CD4-positive, alpha-beta T cell (primary cell): ENCODE measurements around the gene TAAR6. TPM values are rescaled to one million over a fixed set of nuclear protein-coding genes. Genes with fewer than 3 reads are reported as not detected.

Source experiments
- ATAC-seq: fragments of 200-7000 bp; cut with Tn5 transposase; one replicate; pipeline ENCODE4 v1.10.0; 2022; ENCODE audit warnings: mild to moderate bottlenecking; ENCODE audit not compliant: poor library complexity
- CTCF ChIA-PET: fragments of 350-600 bp; sonication (Branson Sonifier 250); formaldehyde crosslinking; loops from one replicate; lab custom pipeline; 2021; ENCODE audit warnings: antibody characterized with exemption, inconsistent platforms; lab: Charles Lee
- POLR2A ChIA-PET: fragments of 350-600 bp; sonication (Branson Sonifier 250); formaldehyde crosslinking; loops from one replicate; lab custom pipeline; 2021; ENCODE audit warnings: antibody characterized with exemption, inconsistent platforms; lab: Charles Lee
- DNase-seq, 14 experiments: peaks; one replicate each; pipeline ENCODE4 v3.0.0-alpha.2; 2013 to 2020; ENCODE audit warnings: mixed read lengths in 2 of 14
- H3K27ac ChIP-seq, 2 donors: one replicate each; pipeline versions ENCODE4 v1.5.1 to v1.7.0; 2013; ENCODE audit warnings: low read length in 2 of 2, low read depth in 1 of 2, mild to moderate bottlenecking in 1 of 2
- H3K27me3 ChIP-seq, 2 experiments: 1 replicate in 1 of 2; 2 replicates in 1 of 2; pipeline versions ENCODE4 v1.6.1 to v1.7.0; 2013; ENCODE audit warnings: low read length in 2 of 2, control low read depth in 1 of 2, mild to moderate bottlenecking in 1 of 2, moderate library complexity in 1 of 2; ENCODE audit not compliant: insufficient read depth in 2 of 2, control insufficient read depth in 1 of 2
- H3K36me3 ChIP-seq: one replicate; pipeline ENCODE4 v1.6.1; 2013; ENCODE audit warnings: low read length, control low read depth; ENCODE audit not compliant: insufficient read depth
- H3K4me1 ChIP-seq: one replicate; pipeline ENCODE4 v1.6.1; 2013; ENCODE audit warnings: low read length, control low read depth; ENCODE audit not compliant: insufficient read depth
- H3K4me3 ChIP-seq: one replicate; pipeline ENCODE4 v1.5.1; 2013; ENCODE audit warnings: mild to moderate bottlenecking, low read length, moderate library complexity
- H3K9me3 ChIP-seq, 2 experiments: 1 replicate in 1 of 2; 2 replicates in 1 of 2; pipeline versions ENCODE4 v1.6.1 to v1.7.0; 2013; ENCODE audit warnings: low read length in 2 of 2, mild to moderate bottlenecking in 2 of 2, control low read depth in 1 of 2, moderate library complexity in 1 of 2; ENCODE audit not compliant: control insufficient read depth in 1 of 2, insufficient read depth in 1 of 2
- H3K27ac Mint-ChIP-seq: one replicate; pipeline ENCODE4 v1.8.0; 2020; ENCODE audit warnings: mixed read lengths
- H3K27me3 Mint-ChIP-seq: one replicate; pipeline ENCODE4 v1.8.0; 2021; ENCODE audit warnings: mixed read lengths
- H3K36me3 Mint-ChIP-seq: one replicate; pipeline ENCODE4 v1.8.0; 2021; ENCODE audit warnings: low read depth, mixed read lengths
- H3K4me1 Mint-ChIP-seq: one replicate; pipeline ENCODE4 v1.8.0; 2021; ENCODE audit warnings: low read depth, mixed read lengths
- H3K4me3 Mint-ChIP-seq: one replicate; pipeline ENCODE4 v1.8.0; 2020; ENCODE audit warnings: mild to moderate bottlenecking, mixed read lengths
- H3K9me3 Mint-ChIP-seq: one replicate; pipeline ENCODE4 v1.8.0; 2020; ENCODE audit warnings: mixed read lengths
- intact Hi-C, 2 experiments: fragments of 100-400 bp; cut with DNase I in 1 of 2; cut with micrococcal nuclease in 1 of 2; formaldehyde crosslinking; loops; one replicate each; pipeline versions ENCODE4 v1.15.1 to v1.9.0; 2023 to 2025; cut with DNase I, micrococcal nuclease
- total RNA-seq, 174 experiments: library from RNA in 2 of 174; stranded (reverse) in 2 of 174; gene quantifications; one replicate each; pipeline ENCODE4 v1.2.3 and lab custom pipeline; 2021 to 2026
- TF ChIP-seq, protein P1 (sequence below): fragments of 200-600 bp; IDR thresholded peaks from one replicate; pipeline ENCODE4 v1.8.0; 2022; ENCODE audit warnings: antibody characterized with exemption, mild to moderate bottlenecking

TAAR6 gene
- total RNA-seq, 2 experiments from 2014 or later = not detected

DNA sequence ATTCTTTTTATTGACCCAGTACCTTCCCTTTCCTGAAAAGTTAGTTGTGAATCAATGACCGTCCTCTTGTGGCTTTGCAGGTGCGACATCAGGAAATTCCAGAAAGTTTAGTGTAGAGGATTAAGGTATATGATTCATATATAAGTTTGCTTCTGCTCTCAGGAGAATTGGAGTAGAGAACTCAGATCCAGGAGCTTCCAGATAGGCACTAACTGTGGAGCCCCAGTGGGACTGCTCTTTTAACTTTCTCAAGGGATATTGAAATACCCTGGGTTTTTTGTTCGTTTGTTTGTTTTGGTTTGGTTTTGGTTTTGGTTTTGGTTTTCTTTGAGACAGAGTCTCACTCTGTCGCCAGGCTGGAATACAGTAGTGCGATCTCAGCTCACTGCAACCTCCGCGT is 44.4 kb downstream of the TAAR6 start:
- Mint-ChIP-seq H3K9me3 (no peaks in the 10 kb centered on the region), H3K4me3 (no peak overlapping the region), H3K4me1 (no peaks in the 10 kb centered on the region), H3K36me3 (no peaks in the 10 kb centered on the region), H3K27me3 (peaks cover 17% of the 10 kb centered on the region), H3K27ac (no peak overlapping the region)
- Histone ChIP-seq H3K4me3 (peak overlapping the region; percentile 15), H3K4me1 (no peaks in the 10 kb centered on the region), H3K27ac (no peak overlapping the region), H3K27me3 (no peaks in the 10 kb centered on the region), H3K36me3 (no peaks in the 10 kb centered on the region), H3K9me3 (no peaks in the 10 kb centered on the region)
- POLR2A ChIA-PET = no interaction called here
- CTCF ChIA-PET = no interaction called here
- no peak for ATAC-seq
- peak in 1 of 14 experiments; percentile 38 for DNase-seq
- intact Hi-C loops = no loop called here
- TF ChIP-seq, protein P1, sequence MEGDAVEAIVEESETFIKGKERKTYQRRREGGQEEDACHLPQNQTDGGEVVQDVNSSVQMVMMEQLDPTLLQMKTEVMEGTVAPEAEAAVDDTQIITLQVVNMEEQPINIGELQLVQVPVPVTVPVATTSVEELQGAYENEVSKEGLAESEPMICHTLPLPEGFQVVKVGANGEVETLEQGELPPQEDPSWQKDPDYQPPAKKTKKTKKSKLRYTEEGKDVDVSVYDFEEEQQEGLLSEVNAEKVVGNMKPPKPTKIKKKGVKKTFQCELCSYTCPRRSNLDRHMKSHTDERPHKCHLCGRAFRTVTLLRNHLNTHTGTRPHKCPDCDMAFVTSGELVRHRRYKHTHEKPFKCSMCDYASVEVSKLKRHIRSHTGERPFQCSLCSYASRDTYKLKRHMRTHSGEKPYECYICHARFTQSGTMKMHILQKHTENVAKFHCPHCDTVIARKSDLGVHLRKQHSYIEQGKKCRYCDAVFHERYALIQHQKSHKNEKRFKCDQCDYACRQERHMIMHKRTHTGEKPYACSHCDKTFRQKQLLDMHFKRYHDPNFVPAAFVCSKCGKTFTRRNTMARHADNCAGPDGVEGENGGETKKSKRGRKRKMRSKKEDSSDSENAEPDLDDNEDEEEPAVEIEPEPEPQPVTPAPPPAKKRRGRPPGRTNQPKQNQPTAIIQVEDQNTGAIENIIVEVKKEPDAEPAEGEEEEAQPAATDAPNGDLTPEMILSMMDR = no peak

DNA sequence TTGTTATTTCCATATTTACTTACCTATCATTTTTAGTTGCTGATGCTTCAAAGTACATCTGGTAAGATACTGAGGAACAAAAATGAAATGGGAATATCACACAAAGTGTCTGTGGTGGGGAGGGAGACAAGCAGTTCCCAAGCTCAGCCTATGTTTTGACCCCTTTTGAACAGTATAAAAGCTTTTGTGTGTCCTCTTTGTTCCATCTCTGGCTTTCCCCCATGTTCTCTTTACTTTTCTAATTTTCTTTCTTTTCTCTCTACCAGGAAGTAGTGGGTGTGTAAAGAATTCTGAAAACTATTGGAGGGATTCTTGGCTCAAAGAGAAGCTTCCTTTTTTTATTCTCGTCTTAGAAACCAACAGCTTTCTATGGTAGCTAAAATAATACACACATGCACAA is 46.6 kb downstream of the TAAR6 start:
- Mint-ChIP-seq H3K27me3 (peaks cover 17% of the 10 kb centered on the region), H3K4me1 (no peaks in the 10 kb centered on the region), H3K4me3 (no peak overlapping the region), H3K36me3 (no peaks in the 10 kb centered on the region), H3K9me3 (no peaks in the 10 kb centered on the region), H3K27ac (no peak overlapping the region)
- intact Hi-C loops = no loop called here
- Histone ChIP-seq H3K27me3 (no peaks in the 10 kb centered on the region), H3K36me3 (no peaks in the 10 kb centered on the region), H3K4me3 (no peak overlapping the region), H3K9me3 (no peaks in the 10 kb centered on the region), H3K27ac (no peak overlapping the region), H3K4me1 (no peaks in the 10 kb centered on the region)
- TF ChIP-seq, protein P1 = no peak
- POLR2A ChIA-PET = no interaction called here
- no peak for DNase-seq
- ATAC-seq = no peak
- CTCF ChIA-PET = no interaction called here

Other genes starting within 250 kb of the TAAR6 start
- gene MOXD1, start 168.8 kb upstream of the TAAR6 start, total RNA-seq = not detected
- gene STX7, start 57.2 kb upstream of the TAAR6 start, total RNA-seq = 1 to 10 TPM; 4.3 to 5.9 TPM
- not detected for gene TAAR9, start 32.0 kb upstream of the TAAR6 start, total RNA-seq
- not detected for gene TAAR8, start 17.6 kb upstream of the TAAR6 start, total RNA-seq
- gene TAAR5, start 19.4 kb downstream of the TAAR6 start, total RNA-seq = not detected
- not detected for gene TAAR2, start 54.0 kb downstream of the TAAR6 start, total RNA-seq
- not detected for gene TAAR1, start 88.9 kb downstream of the TAAR6 start, total RNA-seq
- not detected for gene VNN1, start 143.7 kb downstream of the TAAR6 start, total RNA-seq
- 1 to 10 TPM; 6.5 to 7.0 TPM for gene VNN2, start 187.6 kb downstream of the TAAR6 start, total RNA-seq
- 1 to 10 TPM; 8.5 to 9.0 TPM for gene SLC18B1, start 228.3 kb downstream of the TAAR6 start, total RNA-seq
- gene RPS12, start 244.2 kb downstream of the TAAR6 start, total RNA-seq = 1,000 to 10,000 TPM; 2,765 to 2,889 TPM